ENCODE data around the gene TYSND1.

TYSND1 gene

GRCh38 chr10:70169649-70170364, 23.3 kb upstream of the TYSND1 start:
- Histone ChIP-seq H3K4me1 (ENCODE audit: control insufficient read depth in 1 of 2, insufficient read depth in 2 of 2, low read length in 2 of 2) (peaks cover 0 to 8% of the 10 kb centered on the region in 2 experiments), H3K4me3 (ENCODE audit: low read depth, low read length) (peak overlapping the region; percentile 95)

GRCh38 chr10:70169011-70169410, 22.5 kb upstream of the TYSND1 start:
- Histone ChIP-seq H3K4ac (ENCODE audit: low read depth, low read length) (peak overlapping the region; percentile 57), H3K4me1 (ENCODE audit: control insufficient read depth in 1 of 2, insufficient read depth in 2 of 2, low read length in 2 of 2) (peaks cover 0 to 8% of the 10 kb centered on the region in 2 experiments), H3K18ac (ENCODE audit: low read length) (no peak overlapping the region), H2BK120ac (ENCODE audit: insufficient read depth, low read length, poor library complexity) (no peak overlapping the region), H4K91ac (ENCODE audit: low read depth, low read length) (no peak overlapping the region), H3K36me3 (ENCODE audit: control insufficient read depth in 1 of 2, insufficient read depth in 2 of 2, low read length in 2 of 2) (peaks cover 2 to 3% of the 10 kb centered on the region in 2 experiments), H3K4me2 (ENCODE audit: low read length) (peak overlapping the region; percentile 29), H2BK12ac (ENCODE audit: low read length) (no peak overlapping the region), H4K8ac (ENCODE audit: low read depth, low read length) (no peak overlapping the region), H3K4me3 (ENCODE audit: low read depth, low read length) (no peak overlapping the region), H3K9ac (ENCODE audit: low read length) (no peak overlapping the region), H2BK5ac (ENCODE audit: low read depth, low read length, poor library complexity) (no peak overlapping the region), H4K12ac (ENCODE audit: low read depth, low read length) (no peak overlapping the region), H2AFZ (ENCODE audit: insufficient read depth, low read length, poor library complexity) (no peak overlapping the region), H3K23ac (ENCODE audit: low read length) (no peak overlapping the region), H2AK5ac (ENCODE audit: low read length) (no peak overlapping the region), H3K79me1 (ENCODE audit: low read length) (peaks cover 8% of the 10 kb centered on the region), H3K9me3 (ENCODE audit: insufficient read depth, low read depth, low read length) (no peaks in the 10 kb centered on the region), H3K14ac (ENCODE audit: low read length) (no peak overlapping the region), H3K27me3 (ENCODE audit: insufficient read depth, low read length) (no peaks in the 10 kb centered on the region), H3K27ac (ENCODE audit: low read depth, low read length) (no peak overlapping the region), H3K79me2 (ENCODE audit: control insufficient read depth, insufficient read depth, low read length, poor library complexity) (peaks cover 14% of the 10 kb centered on the region)
- no peak for DNase-seq
- no CpG with 5 or more reads among the region's 2 CpGs for WGBS (ENCODE audit: extremely low coverage, insufficient coverage, insufficient read length)

More at GRCh38 chr10:70169649-70170364, 23.3 kb upstream of the TYSND1 start:
- H3K79me1 ChIP-seq (ENCODE audit: low read length) = peaks cover 8% of the 10 kb centered on the region
- H4K91ac ChIP-seq (ENCODE audit: low read depth, low read length) = peak overlapping the region; percentile 88
- H3K27ac ChIP-seq (ENCODE audit: low read depth, low read length) = peak overlapping the region; percentile 5
- peak overlapping the region; percentile 78 for H2BK120ac ChIP-seq (ENCODE audit: insufficient read depth, low read length, poor library complexity)
- H2AFZ ChIP-seq (ENCODE audit: insufficient read depth, low read length, poor library complexity) = peak overlapping the region; percentile 51
- peak in 1 of 2 donors; percentile 37 for DNase-seq
- peak overlapping the region; percentile 84 for H3K18ac ChIP-seq (ENCODE audit: low read length)
- H4K12ac ChIP-seq (ENCODE audit: low read depth, low read length) = peak overlapping the region; percentile 58
- peaks cover 2 to 3% of the 10 kb centered on the region in 2 experiments for H3K36me3 ChIP-seq (ENCODE audit: control insufficient read depth in 1 of 2, insufficient read depth in 2 of 2, low read length in 2 of 2)
- H3K23ac ChIP-seq (ENCODE audit: low read length) = no peak overlapping the region
- peak overlapping the region; percentile 97 for H3K9ac ChIP-seq (ENCODE audit: low read length)
- H3K4ac ChIP-seq (ENCODE audit: low read depth, low read length) = peak overlapping the region; percentile 100
- H3K14ac ChIP-seq (ENCODE audit: low read length) = peak overlapping the region; percentile 88
- no peaks in the 10 kb centered on the region for H3K9me3 ChIP-seq (ENCODE audit: insufficient read depth, low read depth, low read length)
- H3K4me2 ChIP-seq (ENCODE audit: low read length) = peak overlapping the region; percentile 84
- WGBS (ENCODE audit: extremely low coverage, insufficient coverage, insufficient read length) = no CpG with 5 or more reads among the region's 40 CpGs
- peak overlapping the region; percentile 97 for H2AK5ac ChIP-seq (ENCODE audit: low read length)
- no peaks in the 10 kb centered on the region for H3K27me3 ChIP-seq (ENCODE audit: insufficient read depth, low read length)
- peak overlapping the region; percentile 49 for H2BK5ac ChIP-seq (ENCODE audit: low read depth, low read length, poor library complexity)
- H3K79me2 ChIP-seq (ENCODE audit: control insufficient read depth, insufficient read depth, low read length, poor library complexity) = peaks cover 14% of the 10 kb centered on the region
- peak overlapping the region; percentile 82 for H4K8ac ChIP-seq (ENCODE audit: low read depth, low read length)
- H2BK12ac ChIP-seq (ENCODE audit: low read length) = no peak overlapping the region

- no peak overlapping the region for H2AFZ ChIP-seq (ENCODE audit: insufficient read depth, low read length, poor library complexity)
- WGBS (ENCODE audit: extremely low coverage, insufficient coverage, insufficient read length) = no CpG with 5 or more reads among the region's 7 CpGs
- H3K36me3 ChIP-seq (ENCODE audit: control insufficient read depth in 1 of 2, insufficient read depth in 2 of 2, low read length in 2 of 2) = peaks cover 2 to 3% of the 10 kb centered on the region in 2 experiments
- no peak overlapping the region for H3K9ac ChIP-seq (ENCODE audit: low read length)
- peaks cover 0 to 6% of the 10 kb centered on the region in 2 experiments for H3K4me1 ChIP-seq (ENCODE audit: control insufficient read depth in 1 of 2, insufficient read depth in 2 of 2, low read length in 2 of 2)
- H3K14ac ChIP-seq (ENCODE audit: low read length) = no peak overlapping the region
- peak; percentile 66 to 76 for DNase-seq
- H3K4me2 ChIP-seq (ENCODE audit: low read length) = no peak overlapping the region
- no peak overlapping the region for H2BK5ac ChIP-seq (ENCODE audit: low read depth, low read length, poor library complexity)
- no peak overlapping the region for H3K18ac ChIP-seq (ENCODE audit: low read length)
- peak overlapping the region; percentile 83 for H3K4ac ChIP-seq (ENCODE audit: low read depth, low read length)
- H4K91ac ChIP-seq (ENCODE audit: low read depth, low read length) = no peak overlapping the region
- no peak overlapping the region for H3K4me3 ChIP-seq (ENCODE audit: low read depth, low read length)
- H3K79me2 ChIP-seq (ENCODE audit: control insufficient read depth, insufficient read depth, low read length, poor library complexity) = peaks cover 14% of the 10 kb centered on the region
- no peak overlapping the region for H2BK12ac ChIP-seq (ENCODE audit: low read length)
- no peak overlapping the region for H4K8ac ChIP-seq (ENCODE audit: low read depth, low read length)
- no peak overlapping the region for H3K27ac ChIP-seq (ENCODE audit: low read depth, low read length)
- no peaks in the 10 kb centered on the region for H3K27me3 ChIP-seq (ENCODE audit: insufficient read depth, low read length)
- H3K9me3 ChIP-seq (ENCODE audit: insufficient read depth, low read depth, low read length) = no peaks in the 10 kb centered on the region
- no peak overlapping the region for H4K12ac ChIP-seq (ENCODE audit: low read depth, low read length)
- no peak overlapping the region for H3K23ac ChIP-seq (ENCODE audit: low read length)
- H2BK120ac ChIP-seq (ENCODE audit: insufficient read depth, low read length, poor library complexity) = no peak overlapping the region
- peaks cover 8% of the 10 kb centered on the region for H3K79me1 ChIP-seq (ENCODE audit: low read length)
- no peak overlapping the region for H2AK5ac ChIP-seq (ENCODE audit: low read length)
Measured at GRCh38 chr10:70167246-70167645, 20.7 kb upstream of the TYSND1 start.

- peaks cover 2 to 3% of the 10 kb centered on the region in 2 experiments for H3K36me3 ChIP-seq (ENCODE audit: control insufficient read depth in 1 of 2, insufficient read depth in 2 of 2, low read length in 2 of 2)
- H4K91ac ChIP-seq (ENCODE audit: low read depth, low read length) = no peak overlapping the region
- peaks cover 18% of the 10 kb centered on the region for H3K79me2 ChIP-seq (ENCODE audit: control insufficient read depth, insufficient read depth, low read length, poor library complexity)
- peaks cover 2 to 6% of the 10 kb centered on the region in 2 experiments for H3K4me1 ChIP-seq (ENCODE audit: control insufficient read depth in 1 of 2, insufficient read depth in 2 of 2, low read length in 2 of 2)
- H3K27me3 ChIP-seq (ENCODE audit: insufficient read depth, low read length) = no peaks in the 10 kb centered on the region
- H2BK120ac ChIP-seq (ENCODE audit: insufficient read depth, low read length, poor library complexity) = no peak overlapping the region
- no CpG with 5 or more reads among the region's 3 CpGs for WGBS (ENCODE audit: extremely low coverage, insufficient coverage, insufficient read length)
- no peak overlapping the region for H3K18ac ChIP-seq (ENCODE audit: low read length)
- no peak overlapping the region for H2BK5ac ChIP-seq (ENCODE audit: low read depth, low read length, poor library complexity)
- no peak overlapping the region for H3K14ac ChIP-seq (ENCODE audit: low read length)
- H3K4me3 ChIP-seq (ENCODE audit: low read depth, low read length) = no peak overlapping the region
- H2AK5ac ChIP-seq (ENCODE audit: low read length) = no peak overlapping the region
- no peak overlapping the region for H2BK12ac ChIP-seq (ENCODE audit: low read length)
- no peak overlapping the region for H2AFZ ChIP-seq (ENCODE audit: insufficient read depth, low read length, poor library complexity)
- no peak overlapping the region for H4K12ac ChIP-seq (ENCODE audit: low read depth, low read length)
- no peak overlapping the region for H4K8ac ChIP-seq (ENCODE audit: low read depth, low read length)
- no peak overlapping the region for H3K27ac ChIP-seq (ENCODE audit: low read depth, low read length)
- no peak for DNase-seq
- H3K9ac ChIP-seq (ENCODE audit: low read length) = no peak overlapping the region
- no peak overlapping the region for H3K23ac ChIP-seq (ENCODE audit: low read length)
- H3K9me3 ChIP-seq (ENCODE audit: insufficient read depth, low read depth, low read length) = no peaks in the 10 kb centered on the region
- H3K4me2 ChIP-seq (ENCODE audit: low read length) = no peak overlapping the region
- peaks cover 8% of the 10 kb centered on the region for H3K79me1 ChIP-seq (ENCODE audit: low read length)
- peak overlapping the region; percentile 80 for H3K4ac ChIP-seq (ENCODE audit: low read depth, low read length)
Measured at GRCh38 chr10:70166394-70166793, 19.9 kb upstream of the TYSND1 start.
